SK-N-SH treated with all-trans-retinoic acid at 6 μM for 48 hours (cell line): ENCODE results near the gene TNK1.

Experiments used
- CREB5 ChIP-seq: fragments of 250-450 bp; sonication (Bioruptor Pico); IDR thresholded peaks from 2 replicates; pipeline ENCODE4 v1.5.1; 2020; ENCODE audit warnings: low read depth, mild to moderate bottlenecking, moderate library complexity
- ISL1 ChIP-seq: fragments of 250-450 bp; sonication (Bioruptor Pico); IDR thresholded peaks from 2 replicates; pipeline ENCODE4 v2.1.2; 2022; ENCODE audit warnings: mild to moderate bottlenecking, moderate library complexity
- OSR1 ChIP-seq: fragments of 250-450 bp; sonication (Bioruptor Pico); IDR thresholded peaks from 2 replicates; pipeline ENCODE4 v1.8.0; 2022; ENCODE audit warnings: moderate library complexity, mild to moderate bottlenecking, inconsistent platforms
- PPARA ChIP-seq: fragments of 250-450 bp; sonication (Bioruptor Pico); IDR thresholded peaks from 2 replicates; pipeline ENCODE4 v1.5.0; 2020; ENCODE audit warnings: mild to moderate bottlenecking, borderline replicate concordance
- RARB ChIP-seq: fragments of 250-450 bp; sonication (Bioruptor Pico); IDR thresholded peaks from 2 replicates; pipeline ENCODE4 v1.8.0; 2021; ENCODE audit warnings: mild to moderate bottlenecking, moderate library complexity
- TOX ChIP-seq: fragments of 250-450 bp; sonication (Bioruptor Pico); IDR thresholded peaks from 2 replicates; pipeline ENCODE4 v1.8.0; 2021; ENCODE audit warnings: mild to moderate bottlenecking, moderate library complexity, borderline replicate concordance
- ZC3H10 ChIP-seq: fragments of 250-450 bp; sonication (Bioruptor Pico); IDR thresholded peaks from 2 replicates; pipeline ENCODE4 v1.5.1; 2021; ENCODE audit warnings: mild to moderate bottlenecking, moderate library complexity
- ZFP3 ChIP-seq: fragments of 250-450 bp; sonication (Bioruptor Pico); IDR thresholded peaks from 2 replicates; pipeline ENCODE4 v1.5.0; 2020; ENCODE audit warnings: mild to moderate bottlenecking, moderate library complexity
- ZFP30 ChIP-seq: fragments of 450-650 bp; formaldehyde crosslinking; IDR thresholded peaks from 2 replicates; pipeline ENCODE4 v1.5.0; 2022; ENCODE audit warnings: mild to moderate bottlenecking, moderate library complexity
- ZNF70 ChIP-seq: fragments of 450-650 bp; formaldehyde crosslinking; IDR thresholded peaks from 2 replicates; pipeline ENCODE4 v1.5.0; 2020; ENCODE audit warnings: mild to moderate bottlenecking, moderate library complexity
- TF ChIP-seq, protein P1 (sequence below): fragments of 250-450 bp; sonication (Bioruptor Pico); IDR thresholded peaks from 2 replicates; pipeline ENCODE4 v1.5.0; 2020; ENCODE audit warnings: mild to moderate bottlenecking, moderate library complexity
- TF ChIP-seq, protein P2 (sequence below): fragments of 250-450 bp; sonication (Bioruptor Pico); IDR thresholded peaks from 2 replicates; pipeline ENCODE4 v1.8.0; 2020; ENCODE audit warnings: mild to moderate bottlenecking, moderate library complexity, borderline replicate concordance
- TF ChIP-seq, protein P3 (sequence below): fragments of 250-450 bp; sonication (Bioruptor Pico); IDR thresholded peaks from 2 replicates; pipeline ENCODE4 v1.8.0; 2021; ENCODE audit warnings: low read depth, mild to moderate bottlenecking, moderate library complexity, borderline replicate concordance

DNA sequence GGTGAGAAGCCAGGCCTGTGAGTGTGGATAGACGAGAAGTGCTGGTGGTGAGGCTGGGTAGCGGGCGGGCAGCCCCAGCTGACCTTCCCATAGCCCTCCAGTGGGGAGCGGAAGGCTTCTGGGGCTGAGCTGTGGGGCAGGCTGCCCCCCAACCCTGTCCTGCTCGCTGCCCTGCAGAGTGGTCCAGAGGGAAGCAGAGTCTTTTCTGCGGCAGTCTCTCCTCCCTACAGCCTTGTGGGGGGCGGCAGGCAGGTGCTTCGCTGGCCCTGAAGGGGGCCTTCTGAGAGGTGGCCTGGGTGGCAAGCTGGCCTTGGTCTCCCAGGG lies 30.5 kb downstream of the TNK1 start:
- TF ChIP-seq ZFP3, result no peak
- no peak for TF ChIP-seq ZFP30 (CRISPR knock-in tag)
- no peak for TF ChIP-seq ZC3H10 (CRISPR knock-in tag)
- TF ChIP-seq, protein P1, sequence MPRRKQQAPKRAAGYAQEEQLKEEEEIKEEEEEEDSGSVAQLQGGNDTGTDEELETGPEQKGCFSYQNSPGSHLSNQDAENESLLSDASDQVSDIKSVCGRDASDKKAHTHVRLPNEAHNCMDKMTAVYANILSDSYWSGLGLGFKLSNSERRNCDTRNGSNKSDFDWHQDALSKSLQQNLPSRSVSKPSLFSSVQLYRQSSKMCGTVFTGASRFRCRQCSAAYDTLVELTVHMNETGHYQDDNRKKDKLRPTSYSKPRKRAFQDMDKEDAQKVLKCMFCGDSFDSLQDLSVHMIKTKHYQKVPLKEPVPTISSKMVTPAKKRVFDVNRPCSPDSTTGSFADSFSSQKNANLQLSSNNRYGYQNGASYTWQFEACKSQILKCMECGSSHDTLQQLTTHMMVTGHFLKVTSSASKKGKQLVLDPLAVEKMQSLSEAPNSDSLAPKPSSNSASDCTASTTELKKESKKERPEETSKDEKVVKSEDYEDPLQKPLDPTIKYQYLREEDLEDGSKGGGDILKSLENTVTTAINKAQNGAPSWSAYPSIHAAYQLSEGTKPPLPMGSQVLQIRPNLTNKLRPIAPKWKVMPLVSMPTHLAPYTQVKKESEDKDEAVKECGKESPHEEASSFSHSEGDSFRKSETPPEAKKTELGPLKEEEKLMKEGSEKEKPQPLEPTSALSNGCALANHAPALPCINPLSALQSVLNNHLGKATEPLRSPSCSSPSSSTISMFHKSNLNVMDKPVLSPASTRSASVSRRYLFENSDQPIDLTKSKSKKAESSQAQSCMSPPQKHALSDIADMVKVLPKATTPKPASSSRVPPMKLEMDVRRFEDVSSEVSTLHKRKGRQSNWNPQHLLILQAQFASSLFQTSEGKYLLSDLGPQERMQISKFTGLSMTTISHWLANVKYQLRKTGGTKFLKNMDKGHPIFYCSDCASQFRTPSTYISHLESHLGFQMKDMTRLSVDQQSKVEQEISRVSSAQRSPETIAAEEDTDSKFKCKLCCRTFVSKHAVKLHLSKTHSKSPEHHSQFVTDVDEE, result no peak
- no peak for TF ChIP-seq ISL1
- TF ChIP-seq, protein P2, sequence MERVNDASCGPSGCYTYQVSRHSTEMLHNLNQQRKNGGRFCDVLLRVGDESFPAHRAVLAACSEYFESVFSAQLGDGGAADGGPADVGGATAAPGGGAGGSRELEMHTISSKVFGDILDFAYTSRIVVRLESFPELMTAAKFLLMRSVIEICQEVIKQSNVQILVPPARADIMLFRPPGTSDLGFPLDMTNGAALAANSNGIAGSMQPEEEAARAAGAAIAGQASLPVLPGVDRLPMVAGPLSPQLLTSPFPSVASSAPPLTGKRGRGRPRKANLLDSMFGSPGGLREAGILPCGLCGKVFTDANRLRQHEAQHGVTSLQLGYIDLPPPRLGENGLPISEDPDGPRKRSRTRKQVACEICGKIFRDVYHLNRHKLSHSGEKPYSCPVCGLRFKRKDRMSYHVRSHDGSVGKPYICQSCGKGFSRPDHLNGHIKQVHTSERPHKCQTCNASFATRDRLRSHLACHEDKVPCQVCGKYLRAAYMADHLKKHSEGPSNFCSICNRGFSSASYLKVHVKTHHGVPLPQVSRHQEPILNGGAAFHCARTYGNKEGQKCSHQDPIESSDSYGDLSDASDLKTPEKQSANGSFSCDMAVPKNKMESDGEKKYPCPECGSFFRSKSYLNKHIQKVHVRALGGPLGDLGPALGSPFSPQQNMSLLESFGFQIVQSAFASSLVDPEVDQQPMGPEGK (CRISPR knock-in tag), result no peak
- no peak for TF ChIP-seq OSR1
- no peak for TF ChIP-seq CREB5 (CRISPR knock-in tag)
- no peak for TF ChIP-seq TOX
- no peak for TF ChIP-seq RARB (CRISPR knock-in tag)
- TF ChIP-seq, protein P3, sequence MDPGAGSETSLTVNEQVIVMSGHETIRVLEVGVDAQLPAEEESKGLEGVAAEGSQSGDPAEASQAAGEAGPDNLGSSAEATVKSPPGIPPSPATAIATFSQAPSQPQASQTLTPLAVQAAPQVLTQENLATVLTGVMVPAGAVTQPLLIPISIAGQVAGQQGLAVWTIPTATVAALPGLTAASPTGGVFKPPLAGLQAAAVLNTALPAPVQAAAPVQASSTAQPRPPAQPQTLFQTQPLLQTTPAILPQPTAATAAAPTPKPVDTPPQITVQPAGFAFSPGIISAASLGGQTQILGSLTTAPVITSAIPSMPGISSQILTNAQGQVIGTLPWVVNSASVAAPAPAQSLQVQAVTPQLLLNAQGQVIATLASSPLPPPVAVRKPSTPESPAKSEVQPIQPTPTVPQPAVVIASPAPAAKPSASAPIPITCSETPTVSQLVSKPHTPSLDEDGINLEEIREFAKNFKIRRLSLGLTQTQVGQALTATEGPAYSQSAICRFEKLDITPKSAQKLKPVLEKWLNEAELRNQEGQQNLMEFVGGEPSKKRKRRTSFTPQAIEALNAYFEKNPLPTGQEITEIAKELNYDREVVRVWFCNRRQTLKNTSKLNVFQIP (CRISPR knock-in tag), result no peak
- no peak for TF ChIP-seq PPARA (CRISPR knock-in tag)
- no peak for TF ChIP-seq ZNF70 (CRISPR knock-in tag)
